HG03103 (cell line): ENCODE results near the gene RPP40.
"Not testable (repeated sequence)": the region's sequence is repeated elsewhere in the genome, so short reads cannot be mapped to it uniquely, and the experiment has no call there.

Experiments used
- ATAC-seq: cut with Tn5 transposase; IDR thresholded peaks from one replicate; pipeline ENCODE4 v1.9.1; 2021; ENCODE audit warnings: low read depth; ENCODE audit not compliant: unreplicated experiment

Gene RPP40

GRCh38 chr6:5023923-5024322 is 20.1 kb upstream of the RPP40 start:
- no peak for ATAC-seq

GRCh38 chr6:5020142-5020541 is 16.3 kb upstream of the RPP40 start:
- ATAC-seq: no peak

GRCh38 chr6:5014072-5014561 is 10.3 kb upstream of the RPP40 start:
- no peak for ATAC-seq

- ATAC-seq: no peak
Observed at GRCh38 chr6:5012519-5012918, 8.7 kb upstream of the RPP40 start.

GRCh38 chr6:5011346-5011745 is 7.5 kb upstream of the RPP40 start:
- no peak for ATAC-seq

GRCh38 chr6:5007531-5007930 is 3.7 kb upstream of the RPP40 start:
- ATAC-seq: no peak

- ATAC-seq: no peak
Observed at GRCh38 chr6:5006222-5006621, 2.4 kb upstream of the RPP40 start.

GRCh38 chr6:5005038-5005433 is 1.2 kb upstream of the RPP40 start:
- not testable (repeated sequence) for ATAC-seq

GRCh38 chr6:5004373-5005037 is 668 bp upstream of the RPP40 start:
- no peak for ATAC-seq

- ATAC-seq: no peak
Observed at GRCh38 chr6:4999586-4999985, 4.3 kb downstream of the RPP40 start.

- ATAC-seq: no peak
Observed at GRCh38 chr6:4997862-4998261, 6.0 kb downstream of the RPP40 start.

- no peak for ATAC-seq
Observed at GRCh38 chr6:4994741-4995140, 9.1 kb downstream of the RPP40 start.

GRCh38 chr6:4987432-4987831 is 16.4 kb downstream of the RPP40 start:
- ATAC-seq: no peak

GRCh38 chr6:4986999-4987398 is 16.8 kb downstream of the RPP40 start:
- ATAC-seq: no peak

- ATAC-seq: no peak
Observed at GRCh38 chr6:4983322-4983721, 20.5 kb downstream of the RPP40 start.

- no peak for ATAC-seq
Observed at GRCh38 chr6:4981761-4982160, 22.1 kb downstream of the RPP40 start.

- no peak for ATAC-seq
Observed at GRCh38 chr6:4979426-4979825, 24.4 kb downstream of the RPP40 start.

- ATAC-seq: no peak
Observed at GRCh38 chr6:4977468-4977867, 26.4 kb downstream of the RPP40 start.

GRCh38 chr6:4975506-4975905 is 28.3 kb downstream of the RPP40 start:
- no peak for ATAC-seq

GRCh38 chr6:4974962-4975361 is 28.9 kb downstream of the RPP40 start:
- ATAC-seq: no peak

- ATAC-seq: no peak
Observed at GRCh38 chr6:4973982-4974745, 29.7 kb downstream of the RPP40 start.

GRCh38 chr6:4973415-4973814 is 30.4 kb downstream of the RPP40 start:
- ATAC-seq: no peak
